Body of pancreas (tissue), 4 donors: ENCODE data around the gene IL18RAP.

Experiments
- CTCF ChIP-seq, 7 experiments: fragments of 450-650 bp in 4 of 7; fragments of 200-600 bp in 3 of 7; sonication (generic) in 3 of 7; IDR thresholded peaks; one replicate each; pipeline ENCODE4 v1.5.1; 2016 to 2019; ENCODE audit warnings: antibody characterized with exemption in 7 of 7
- POLR2A ChIP-seq, 3 donors: fragments of 450-650 bp; IDR thresholded peaks; one replicate each; pipeline ENCODE4 v1.6.1; 2016; ENCODE audit warnings: antibody characterized with exemption in 3 of 3, mild to moderate bottlenecking in 2 of 3

GRCh38 chr2:102387763-102388546 is 35.0 kb upstream of the IL18RAP start:
- no peak for TF ChIP-seq POLR2A (IDR thresholded peaks at IDR 0.05)
- TF ChIP-seq CTCF (IDR thresholded peaks at IDR 0.05): no peak
